CD14-positive monocyte (primary cell): ENCODE data around the gene KRT1. TPM values are rescaled to one million over a fixed set of nuclear protein-coding genes. Genes with fewer than 3 reads are reported as not detected.

Source experiments
- DNase-seq, 3 donors: peaks; one replicate each; pipeline ENCODE4 v3.0.0-alpha.2; 2011 to 2022
- H2AFZ ChIP-seq: 2 replicates; pipeline ENCODE4 v1.6.0; 2012; ENCODE audit warnings: mild to moderate bottlenecking, low read depth, low read length, inconsistent platforms; ENCODE audit not compliant: insufficient read depth, poor library complexity, severe bottlenecking
- H3K27ac ChIP-seq, 2 donors: 1 replicate in 1 of 2; 2 replicates in 1 of 2; pipeline ENCODE4 v1.5.1; 2012 to 2013; ENCODE audit warnings: low read length in 2 of 2, control low read depth in 1 of 2, inconsistent platforms in 1 of 2, low read depth in 1 of 2, mild to moderate bottlenecking in 1 of 2
- H3K27me3 ChIP-seq, 2 donors: one replicate each; pipeline versions ENCODE4 v1.6.0 to v1.6.1; 2011 to 2013; ENCODE audit warnings: low read length in 2 of 2; ENCODE audit not compliant: control insufficient read depth in 2 of 2, insufficient read depth in 2 of 2
- H3K36me3 ChIP-seq, 2 donors: replicated peaks in 1 of 2; 1 replicate in 1 of 2; 2 replicates in 1 of 2; pipeline versions ENCODE4 v1.5.1 to v1.6.1; 2012 to 2013; ENCODE audit warnings: low read length in 2 of 2, control low read depth in 1 of 2, inconsistent platforms in 1 of 2, mild to moderate bottlenecking in 1 of 2; ENCODE audit not compliant: insufficient read depth in 2 of 2, control insufficient read depth in 1 of 2
- H3K4me1 ChIP-seq, 2 donors: 1 replicate in 1 of 2; 2 replicates in 1 of 2; pipeline versions ENCODE4 v1.5.1 to v1.6.1; 2012 to 2013; ENCODE audit warnings: low read length in 2 of 2, control low read depth in 1 of 2, inconsistent platforms in 1 of 2, mild to moderate bottlenecking in 1 of 2, moderate library complexity in 1 of 2; ENCODE audit not compliant: insufficient read depth in 2 of 2, control insufficient read depth in 1 of 2
- H3K4me2 ChIP-seq: replicated peaks from 2 replicates; pipeline ENCODE3; 2012; ENCODE audit warnings: low read length, moderate library complexity, mild to moderate bottlenecking; ENCODE audit not compliant: poor library complexity, severe bottlenecking; ENCODE audit errors: extremely low read depth
- H3K4me3 ChIP-seq, 3 experiments: fragments of 200-600 bp in 1 of 3; sonication (generic) in 1 of 3; replicated peaks in 1 of 3; 1 replicate in 2 of 3; 2 replicates in 1 of 3; pipeline ENCODE4 v1.5.1; 2011 to 2013; ENCODE audit warnings: low read length in 3 of 3, mild to moderate bottlenecking in 3 of 3, control low read depth in 2 of 3, low read depth in 2 of 3, inconsistent platforms in 1 of 3, moderate library complexity in 1 of 3
- H3K79me2 ChIP-seq: 2 replicates; pipeline ENCODE4 v1.6.0; 2012; ENCODE audit warnings: mild to moderate bottlenecking, control low read depth, inconsistent platforms, low read length, moderate library complexity; ENCODE audit not compliant: insufficient read depth
- H3K9ac ChIP-seq: 2 replicates; pipeline ENCODE4 v1.6.0; 2017; ENCODE audit warnings: low read length, mild to moderate bottlenecking; ENCODE audit not compliant: insufficient read depth, poor library complexity, severe bottlenecking
- H3K9me3 ChIP-seq, 2 donors: replicated peaks in 1 of 2; 1 replicate in 1 of 2; 2 replicates in 1 of 2; pipeline versions ENCODE4 v1.5.1 to v1.6.1; 2012 to 2013; ENCODE audit warnings: low read length in 2 of 2, control low read depth in 1 of 2; ENCODE audit not compliant: control insufficient read depth in 1 of 2, insufficient read depth in 1 of 2
- H4K20me1 ChIP-seq: 2 replicates; pipeline ENCODE4 v1.6.0; 2012; ENCODE audit warnings: mild to moderate bottlenecking, low read length, control low read depth, moderate library complexity; ENCODE audit not compliant: insufficient read depth
- H3K27ac Mint-ChIP-seq, 7 donors: one replicate each; pipeline ENCODE4 v1.8.0; 2020; ENCODE audit warnings: mild to moderate bottlenecking in 7 of 7, mixed read lengths in 7 of 7, moderate library complexity in 6 of 7, inconsistent platforms in 2 of 7
- H3K27me3 Mint-ChIP-seq, 3 donors: one replicate each; pipeline ENCODE4 v1.8.0; 2021 to 2022; ENCODE audit warnings: low read depth in 3 of 3, mild to moderate bottlenecking in 3 of 3, mixed read lengths in 3 of 3, moderate library complexity in 3 of 3, inconsistent platforms in 1 of 3
- H3K36me3 Mint-ChIP-seq, 2 donors: one replicate each; pipeline ENCODE4 v1.8.0; 2020; ENCODE audit warnings: mixed read lengths in 2 of 2, inconsistent platforms in 1 of 2, mild to moderate bottlenecking in 1 of 2
- H3K4me1 Mint-ChIP-seq: one replicate; pipeline ENCODE4 v1.8.0; 2020; ENCODE audit warnings: mild to moderate bottlenecking, mixed read lengths
- H3K4me3 Mint-ChIP-seq, 2 donors: one replicate each; pipeline ENCODE4 v1.8.0; 2020; ENCODE audit warnings: mild to moderate bottlenecking in 2 of 2, mixed read lengths in 2 of 2, moderate library complexity in 1 of 2
- H3K9me3 Mint-ChIP-seq, 7 donors: one replicate each; pipeline ENCODE4 v1.8.0; 2020 to 2022; ENCODE audit warnings: mixed read lengths in 7 of 7, mild to moderate bottlenecking in 6 of 7, moderate library complexity in 6 of 7, inconsistent platforms in 2 of 7
- CTCF ChIP-seq: fragments of 200-600 bp; IDR thresholded peaks from one replicate; pipeline ENCODE4 v1.8.0; 2022; ENCODE audit warnings: antibody characterized with exemption, mild to moderate bottlenecking
- WGBS: methylation state at CpG from one replicate; pipeline ENCODE4 v1.1.5; 2013; ENCODE audit warnings: missing lambda C conversion rate; ENCODE audit not compliant: insufficient coverage; 5-methylcytosine and 5-hydroxymethylcytosine counted together
- intact Hi-C, 2 donors: fragments of 100-400 bp; cut with micrococcal nuclease; formaldehyde crosslinking; loops; one replicate each; pipeline versions ENCODE4 v1.15.0 to v1.15.1; 2023
- polyA minus RNA-seq: library from RNA; depleted of rRNA, polyadenylated mRNA; stranded (reverse); fragments of >200 nt; gene quantifications from 2 replicates; pipeline ENCODE4 v1.2.3, GENCODE V29; 2012
- polyA plus RNA-seq, 3 donors: library from polyadenylated mRNA; depleted of rRNA in 1 of 3; unstranded in 2 of 3; stranded (reverse) in 1 of 3; fragments of 300-500 nt in 2 of 3; fragments of >200 nt in 1 of 3; fragmentation: Illumina TruSeq in 2 of 3; gene quantifications; 1 replicate in 2 of 3; 2 replicates in 1 of 3; pipeline ENCODE4 v1.2.3, GENCODE V29; 2012 to 2021
- total RNA-seq, 12 experiments: library from RNA in 1 of 12; stranded (reverse) in 1 of 12; fragments of 120-200 nt in 1 of 12; gene quantifications; one replicate each; pipeline ENCODE4 v1.2.4 and lab custom pipeline; 2013 to 2026; ENCODE audit warnings: mixed read lengths in 6 of 12, inconsistent platforms in 1 of 12

The KRT1 gene
- not detected for total RNA-seq (2013)
- polyA plus RNA-seq (not detected), polyA minus RNA-seq (not detected in 2 replicates), total RNA-seq (lab: John Stamatoyannopoulos, UW) (0 to 1.2 (median 0) reads per million in 11 experiments)

GRCh38 chr12:52680363-52680762 is at the start of gene KRT1:
KRT1 (minus strand) TSS chr12:52680407; CDS start chr12:52680348, 59 bp downstream.
- Histone ChIP-seq H3K36me3 (no peaks in the 10 kb centered on the region), H3K79me2 (no peaks in the 10 kb centered on the region), H3K27me3 (no peaks in the 10 kb centered on the region), H3K4me3 (no peak within 1 kb of the TSS), H3K4me2 (no peak within 1 kb of the TSS), H3K9ac (no peak within 1 kb of the TSS), H3K4me1 (no peaks in the 10 kb centered on the region), H4K20me1 (no peaks in the 10 kb centered on the region), H2AFZ (no peak within 1 kb of the TSS), H3K9me3 (no peaks in the 10 kb centered on the region), H3K27ac (no peak within 1 kb of the TSS)
- intact Hi-C loops: no loop called here
- Mint-ChIP-seq H3K9me3 (peaks cover 0 to 1% (median 0%) of the 10 kb centered on the region in 7 donors), H3K4me1 (no peaks in the 10 kb centered on the region), H3K27me3 (peaks cover 0 to 6% (median 3%) of the 10 kb centered on the region in 3 donors), H3K4me3 (no peak within 1 kb of the TSS), H3K27ac (no peak within 1 kb of the TSS), H3K36me3 (no peaks in the 10 kb centered on the region)
- no peak for TF ChIP-seq CTCF
- WGBS: no CpG with 5 or more reads among the region's 3 CpGs
- no peak for DNase-seq

GRCh38 chr12:52729147-52729546 is 48.9 kb upstream of the KRT1 start:
- no peak overlapping the region for H3K4me2 ChIP-seq

More at GRCh38 chr12:52729147-52729546, 48.9 kb upstream of the KRT1 start:
- no peak for DNase-seq
- Mint-ChIP-seq H3K4me3 (no peak overlapping the region), H3K4me1 (no peaks in the 10 kb centered on the region), H3K9me3 (peaks cover 0 to 2% (median 0%) of the 10 kb centered on the region in 7 donors), H3K27ac (no peak overlapping the region), H3K36me3 (no peaks in the 10 kb centered on the region), H3K27me3 (peaks cover 3 to 7% (median 4%) of the 10 kb centered on the region in 3 donors)
- peaks cover 0 to 3% of the 10 kb centered on the region in 2 donors for H3K27me3 ChIP-seq
- no peaks in the 10 kb centered on the region for H3K79me2 ChIP-seq
- intact Hi-C loops: no loop called here
- H4K20me1 ChIP-seq: no peaks in the 10 kb centered on the region
- no peak for TF ChIP-seq CTCF
- no peak overlapping the region for H3K27ac ChIP-seq
- H3K4me1 ChIP-seq: no peaks in the 10 kb centered on the region
- H2AFZ ChIP-seq: no peak overlapping the region
- no peak overlapping the region for H3K9ac ChIP-seq
- H3K4me3 ChIP-seq: no peak overlapping the region
- no peaks in the 10 kb centered on the region for H3K9me3 ChIP-seq
- WGBS: 93% methylated on average over 8 of the region's 10 CpGs
- no peaks in the 10 kb centered on the region for H3K36me3 ChIP-seq
